KG1 (cell line): Measurements from ENCODE around the gene LCE3A.
"Not testable (repeated sequence)": the region's sequence is repeated elsewhere in the genome, so short reads cannot be mapped to it uniquely, and the experiment has no call there.

Experiments
- DNase-seq: peaks from one replicate; lab custom pipeline; 2025; lab: John Stamatoyannopoulos, UW

LCE3A gene, protein sequence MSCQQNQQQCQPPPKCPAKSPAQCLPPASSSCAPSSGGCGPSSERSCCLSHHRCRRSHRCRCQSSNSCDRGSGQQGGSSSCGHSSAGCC

DNA sequence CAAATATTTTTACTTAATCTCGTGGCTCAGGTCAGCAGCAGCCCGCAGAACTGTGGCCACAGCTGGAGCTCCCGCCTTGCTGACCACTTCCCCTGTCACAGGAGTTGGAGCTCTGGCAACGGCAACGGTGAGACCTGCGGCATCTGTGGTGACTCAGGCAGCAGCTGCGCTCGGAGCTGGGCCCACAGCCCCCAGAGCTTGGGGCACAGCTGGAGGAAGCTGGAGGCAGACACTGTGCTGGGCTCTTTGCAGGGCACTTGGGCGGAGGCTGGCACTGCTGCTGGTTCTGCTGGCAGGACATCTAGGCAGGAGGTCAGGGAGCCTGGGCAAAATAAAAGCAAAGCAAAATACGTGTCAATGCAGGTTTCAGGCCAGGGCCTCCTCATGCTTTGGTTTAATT lies at the start of gene LCE3A:
Gene LCE3A (minus strand): TSS at position 301 of the 400 bp plus-strand sequence. CDS start 0 bp downstream, at position 301.
- peak; percentile 52 for DNase-seq

DNA sequence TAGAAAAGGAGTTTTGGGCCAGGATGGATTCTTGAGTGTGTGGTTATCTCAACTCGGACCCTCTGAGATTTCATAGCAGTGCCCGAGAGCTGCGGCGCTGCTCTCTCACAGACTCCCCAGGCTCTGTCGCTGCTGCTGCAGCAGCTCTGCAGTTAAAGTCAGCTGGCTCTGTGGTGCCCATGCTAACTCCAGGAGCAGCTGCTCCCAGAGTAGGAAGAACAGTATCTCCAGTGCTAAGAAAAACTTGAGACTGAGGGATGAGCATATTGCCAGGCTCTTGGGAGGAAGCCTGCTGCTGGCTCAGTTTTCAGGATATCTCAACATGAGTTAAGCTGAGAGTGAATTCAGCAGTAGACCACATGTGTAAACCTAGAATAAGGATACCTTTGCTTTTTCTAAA lies 44.7 kb upstream of the LCE3A start:
- no peak for DNase-seq

DNA sequence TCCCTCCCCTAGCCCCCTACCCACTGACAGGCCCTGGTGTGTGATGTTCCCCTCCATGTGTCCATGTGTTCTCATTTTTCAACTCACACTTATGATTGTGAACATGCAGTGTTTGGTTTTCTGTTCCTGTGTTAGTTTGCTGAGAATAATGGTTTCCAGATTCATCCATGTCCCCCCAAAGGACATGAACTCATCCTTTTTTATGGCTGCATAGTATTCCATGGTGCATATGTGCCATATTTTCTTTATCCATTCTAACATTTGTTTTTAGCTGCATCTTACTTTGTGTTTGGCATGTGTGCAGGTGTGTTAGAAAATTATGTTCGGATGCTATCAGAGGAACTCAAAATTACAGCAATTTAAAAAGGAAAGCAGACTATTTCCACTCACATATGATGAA lies 43.3 kb upstream of the LCE3A start:
- not testable (repeated sequence) for DNase-seq

DNA sequence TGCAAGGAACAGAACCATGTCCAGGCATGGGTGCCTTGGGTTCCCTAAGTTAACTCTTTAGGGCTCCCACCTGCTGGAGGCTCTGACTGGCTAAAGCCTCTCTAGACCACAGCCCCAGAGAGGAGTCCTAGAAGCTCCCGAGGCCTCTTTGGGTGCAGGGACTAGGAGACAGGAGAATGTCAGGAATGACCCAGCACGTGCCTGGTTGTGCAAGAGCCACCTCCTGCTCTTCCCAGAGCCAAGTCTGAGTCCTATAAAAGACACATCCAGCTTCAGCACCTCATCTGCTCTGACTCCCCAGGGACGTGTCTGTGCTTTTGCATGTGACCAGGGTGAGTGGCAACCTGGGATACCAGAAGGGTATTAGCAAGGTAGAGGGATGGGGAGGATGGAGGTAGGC lies 40.2 kb upstream of the LCE3A start, which contains the start of gene LCE2D:
Gene LCE2D (plus strand): TSS at position 283 of the 400 bp plus-strand sequence. CDS start 726 bp downstream, outside the sequence.
- no peak for DNase-seq

DNA sequence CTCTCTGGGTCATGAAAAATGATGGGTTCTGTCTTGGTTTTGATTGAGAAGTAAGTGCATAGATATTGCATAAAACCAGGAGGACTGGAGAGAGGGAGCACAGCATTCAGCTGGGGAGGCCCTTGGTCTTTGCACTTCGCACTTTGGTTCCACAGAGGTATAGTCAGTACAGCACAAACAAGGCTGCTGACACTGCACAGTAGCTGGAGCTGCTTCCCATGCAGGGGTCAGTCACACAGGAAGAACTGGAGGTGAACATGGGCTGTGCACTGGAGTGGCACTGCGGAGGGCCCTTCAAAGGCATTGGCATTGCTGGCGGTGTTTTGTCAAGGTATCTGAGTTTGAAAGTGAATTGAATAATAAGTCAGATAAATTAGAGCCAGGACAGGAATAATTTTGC lies 35.7 kb upstream of the LCE3A start:
- no peak for DNase-seq

DNA sequence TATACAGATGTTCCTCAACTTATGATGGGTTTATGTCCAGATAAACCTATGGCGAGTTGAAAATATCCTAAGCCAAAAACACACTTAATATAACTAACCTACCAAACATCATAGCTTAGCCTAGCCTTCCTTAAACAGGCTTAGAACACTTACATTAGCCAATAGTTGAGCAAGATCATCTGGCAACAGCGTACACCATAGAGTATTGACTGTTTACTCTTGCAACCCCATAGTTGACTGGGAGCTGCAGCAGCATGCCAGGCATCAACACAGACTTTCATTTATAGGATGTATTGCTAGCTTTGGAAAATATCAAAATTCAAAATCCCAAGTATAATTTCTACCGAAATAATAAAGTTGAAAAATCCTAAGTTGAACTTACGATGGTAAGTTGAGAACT lies 34.8 kb upstream of the LCE3A start:
- no peak for DNase-seq

DNA sequence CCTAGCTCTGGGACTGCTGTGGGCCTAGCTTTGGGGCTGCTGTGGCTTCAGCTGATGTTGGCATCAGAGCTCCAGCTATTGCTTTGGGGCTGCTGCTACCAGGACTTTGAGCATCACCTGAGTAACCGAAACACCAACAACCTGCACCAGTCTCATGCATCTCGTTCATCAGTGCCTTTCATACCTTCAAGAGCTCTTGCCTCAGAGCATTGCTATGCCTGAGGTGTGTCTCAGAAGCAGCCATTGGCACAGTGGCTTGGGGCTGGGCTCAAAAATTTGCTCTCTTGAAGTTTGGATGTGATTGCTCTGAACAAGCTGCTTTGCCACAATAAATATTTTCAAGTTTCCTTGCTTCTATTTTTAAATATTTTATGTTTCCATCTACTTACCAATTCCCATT lies 33.6 kb upstream of the LCE3A start:
- no peak for DNase-seq

DNA sequence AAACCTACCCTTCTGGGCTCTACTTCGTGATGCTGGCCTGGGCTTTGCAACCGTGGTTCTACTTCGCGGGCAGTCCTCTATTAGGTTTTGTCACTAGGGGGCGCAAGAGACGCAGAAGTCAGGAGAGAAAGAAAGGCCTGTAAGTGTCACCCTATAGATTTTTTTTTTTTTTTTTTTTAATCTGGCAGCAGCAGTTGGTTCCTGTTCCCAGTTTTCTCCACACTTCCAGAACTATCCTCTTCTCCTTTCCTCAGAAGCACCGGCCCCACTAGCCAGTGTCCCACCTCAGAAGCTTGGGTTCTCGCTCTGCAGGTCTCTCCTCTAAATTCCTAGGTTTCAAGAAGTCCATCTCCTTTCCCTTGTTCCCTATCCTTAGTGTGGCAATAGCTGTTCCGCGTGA lies 31.2 kb upstream of the LCE3A start:
- DNase-seq, result peak; percentile 46

DNA sequence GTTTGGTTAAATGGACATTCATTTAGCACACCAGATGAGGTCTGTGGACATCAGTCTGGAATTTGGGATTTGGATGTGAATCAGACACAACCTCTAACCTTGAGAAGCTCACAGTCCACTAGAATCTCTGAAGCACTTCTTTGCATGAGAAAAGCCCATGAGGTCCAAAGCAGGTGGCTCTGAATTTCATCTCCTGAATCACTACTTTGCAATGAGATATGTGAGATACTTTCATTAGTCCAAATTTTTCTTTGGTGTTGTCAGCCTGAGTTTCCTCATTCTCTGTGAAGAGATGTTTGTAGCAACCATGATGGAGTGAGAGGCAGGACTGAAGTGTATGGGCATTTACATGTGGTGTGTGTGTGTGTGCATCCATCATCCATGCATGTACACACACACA lies 23.8 kb upstream of the LCE3A start:
- DNase-seq, result no peak

DNA sequence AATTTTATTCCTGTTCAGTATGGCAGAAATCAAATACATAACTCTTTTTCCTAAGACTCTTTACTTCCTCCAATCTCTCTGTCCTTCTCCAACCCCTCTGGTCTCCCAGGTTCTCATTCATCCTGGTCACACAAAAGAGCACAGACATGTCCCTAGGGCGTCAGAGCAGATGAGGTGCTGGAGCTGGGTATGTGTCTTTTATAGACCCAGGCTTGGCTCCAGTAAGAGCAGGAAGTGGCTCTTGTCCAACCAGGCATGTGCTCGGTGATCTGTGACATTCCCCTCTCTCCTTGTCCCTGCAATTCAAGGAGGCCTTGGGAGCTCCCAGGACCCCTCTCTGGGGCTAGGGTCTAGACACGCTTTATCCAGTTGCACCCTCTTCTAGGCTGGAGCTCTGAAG lies 22.2 kb upstream of the LCE3A start:
- DNase-seq, result no peak

DNA sequence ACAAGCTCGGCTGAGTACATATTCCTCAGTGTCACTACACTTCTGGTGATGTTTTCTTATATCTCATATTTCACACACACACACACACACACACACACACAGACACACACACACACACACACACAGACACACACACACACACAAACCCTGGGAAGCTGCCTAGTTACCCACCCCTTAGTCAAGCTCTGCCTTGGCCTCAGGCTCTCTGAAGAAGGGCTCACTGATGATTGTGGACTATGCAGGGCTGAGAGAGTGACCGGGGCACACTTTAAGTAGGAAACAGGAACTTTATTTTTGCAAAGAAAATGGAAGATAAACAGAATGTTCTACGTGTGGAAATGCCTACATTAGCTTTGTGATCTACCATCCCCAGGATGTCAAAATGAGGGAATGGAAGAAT lies 21.0 kb upstream of the LCE3A start:
- DNase-seq, result no peak

DNA sequence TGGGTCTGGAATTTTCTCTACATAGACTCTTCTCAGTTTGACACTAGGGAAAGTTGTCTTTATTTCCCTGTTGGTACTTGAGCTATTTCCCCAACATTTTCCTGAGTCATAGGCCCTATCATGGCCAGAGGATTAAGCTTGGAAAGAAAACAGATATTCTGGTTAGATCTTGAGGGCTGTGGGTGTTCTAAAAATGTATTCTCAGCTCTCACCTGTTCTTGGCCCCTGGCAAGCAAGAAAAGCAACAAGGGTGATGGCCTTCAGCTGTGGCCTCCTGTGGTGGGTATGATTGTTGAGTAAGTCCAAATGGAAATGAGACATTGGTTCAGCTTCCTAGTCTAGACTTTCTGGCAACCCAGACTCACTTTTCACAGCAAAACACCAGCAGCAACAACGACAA lies 17.4 kb upstream of the LCE3A start:
- no peak for DNase-seq

DNA sequence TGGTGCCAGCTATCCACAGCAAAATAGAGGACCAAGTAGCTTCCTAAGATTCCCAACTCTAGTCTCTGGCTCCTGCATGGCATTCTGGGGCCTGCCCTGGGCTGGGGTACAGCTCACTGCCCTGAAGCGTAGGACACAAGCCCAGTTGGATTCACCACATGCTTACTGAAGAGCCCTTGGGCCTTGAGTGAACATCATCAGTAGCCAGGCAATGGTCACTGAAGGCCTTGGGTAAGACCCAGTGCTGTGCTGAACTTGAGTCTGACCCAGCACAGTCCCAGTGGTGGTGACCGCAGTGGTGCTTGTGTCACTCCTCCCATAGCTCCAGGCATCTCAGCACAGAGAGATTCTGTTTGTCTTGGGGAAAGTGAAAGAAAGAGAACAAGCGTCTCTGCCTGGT lies 7.7 kb upstream of the LCE3A start:
- no peak for DNase-seq

DNA sequence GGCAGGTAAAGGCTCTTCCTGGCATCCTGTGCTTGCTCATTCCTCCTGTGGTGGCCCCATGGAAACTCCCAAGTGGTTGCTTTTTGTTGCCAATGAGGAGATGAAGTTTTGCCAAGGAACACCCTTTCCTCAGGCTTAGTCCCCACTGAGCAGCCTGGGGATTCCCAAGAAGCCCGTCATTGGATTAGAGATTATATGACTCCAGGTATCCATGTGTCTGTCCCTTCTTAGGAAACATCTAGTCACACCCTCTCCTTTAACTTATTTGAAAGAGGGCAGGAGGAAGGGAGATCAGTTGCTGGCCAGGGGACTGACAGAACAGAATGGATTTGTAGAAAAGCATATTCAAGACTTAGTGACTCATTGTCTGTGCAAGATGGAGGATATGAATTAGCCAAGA lies 3.8 kb upstream of the LCE3A start:
- DNase-seq, result no peak

DNA sequence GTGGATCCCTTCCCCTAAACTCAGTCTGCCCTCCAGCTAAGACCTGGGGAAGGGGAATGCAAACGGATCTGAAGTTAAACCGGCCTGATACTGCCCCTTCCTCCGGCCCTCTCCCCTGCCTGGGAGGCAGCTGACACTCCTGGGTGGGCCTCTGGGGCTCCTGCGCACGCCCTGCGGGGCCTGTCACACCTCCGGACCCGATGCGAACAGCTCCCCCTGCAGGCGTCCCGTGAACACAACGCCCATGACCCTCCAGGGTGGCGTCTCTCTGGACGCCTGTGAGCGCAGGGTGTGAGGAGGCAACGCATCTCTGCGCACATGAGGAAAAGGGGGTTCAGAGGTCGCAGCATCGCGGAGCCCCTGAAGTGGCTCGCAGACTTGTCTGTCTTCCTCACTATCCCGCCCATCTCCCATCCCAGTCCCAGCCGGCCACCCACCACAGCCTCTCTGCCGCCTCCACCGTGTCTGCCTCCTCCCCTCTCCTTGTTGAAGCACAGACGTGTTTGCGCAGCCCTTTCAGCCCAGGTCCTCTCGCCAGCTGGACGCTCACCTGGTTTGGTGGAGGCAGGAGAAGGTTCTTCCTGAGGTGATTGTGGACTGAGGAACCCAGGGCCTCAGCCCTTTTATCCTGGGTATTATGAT lies 421 bp upstream of the LCE3A start:
- DNase-seq, result no peak

DNA sequence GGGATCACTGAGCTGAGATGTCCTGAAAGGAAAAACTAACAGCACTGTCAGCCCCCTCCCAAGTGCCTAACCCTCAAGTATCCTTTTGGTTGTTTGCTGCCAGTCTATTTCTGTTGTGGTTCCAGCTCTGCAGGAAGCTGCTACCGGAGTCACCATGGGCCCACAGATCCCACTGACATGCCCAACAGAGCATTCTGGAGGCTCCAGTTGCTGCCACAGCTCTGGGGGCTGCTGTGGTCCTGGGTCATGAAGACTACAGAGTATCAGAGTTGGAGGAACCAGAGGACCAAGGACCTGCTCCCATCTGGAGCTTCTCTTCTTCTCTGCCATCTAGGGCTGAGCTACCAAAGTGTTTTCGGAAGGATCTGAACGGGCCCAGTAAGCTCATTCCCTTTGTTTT lies 910 bp downstream of the LCE3A start:
- DNase-seq, result no peak

DNA sequence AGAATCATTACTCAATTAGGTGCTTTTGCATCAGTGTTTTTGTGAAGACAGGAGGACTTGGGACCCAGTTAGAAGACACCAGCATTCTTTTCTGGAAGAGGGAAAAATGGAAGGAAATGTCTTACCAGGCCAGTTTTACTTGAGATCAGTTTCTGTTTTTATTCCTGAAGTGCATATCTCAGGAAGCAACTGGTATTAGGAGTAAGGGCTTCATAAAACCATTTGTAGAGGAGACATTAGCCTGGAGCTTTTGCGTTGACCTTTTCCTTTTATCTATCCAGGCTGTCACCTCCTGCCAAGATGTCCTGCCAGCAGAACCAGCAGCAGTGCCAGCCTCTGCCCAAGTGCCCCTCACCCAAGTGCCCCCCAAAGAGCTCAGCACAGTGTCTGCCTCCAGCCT lies 9.4 kb downstream of the LCE3A start, which contains the start of gene LCE3B:
Gene LCE3B (plus strand): TSS at position 301 of the 400 bp plus-strand sequence. CDS start 0 bp downstream, at position 301.
- no peak for DNase-seq

DNA sequence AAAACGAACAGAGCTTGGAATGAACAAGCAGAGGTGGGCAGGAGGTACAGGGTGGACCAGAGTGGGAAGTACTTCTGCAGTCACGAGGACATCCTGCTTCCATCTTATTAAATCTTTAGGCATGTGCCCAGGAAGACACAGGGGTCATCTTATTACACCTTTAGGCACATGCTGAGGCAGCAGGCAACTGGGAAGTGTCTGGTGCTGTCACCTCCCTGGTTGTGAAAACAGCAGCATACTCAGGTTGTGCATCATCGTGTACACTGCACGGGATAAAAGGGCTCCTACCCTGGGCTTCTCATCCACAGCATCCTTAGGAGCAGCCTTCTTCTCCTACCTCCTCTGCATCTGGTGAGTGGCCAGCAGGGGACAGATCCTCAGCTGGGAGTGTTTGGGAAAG lies 23.0 kb downstream of the LCE3A start, which contains the start of gene LCE3C:
Gene LCE3C (plus strand): TSS at position 301 of the 400 bp plus-strand sequence. CDS start 498 bp downstream, outside the sequence.
- no peak for DNase-seq

DNA sequence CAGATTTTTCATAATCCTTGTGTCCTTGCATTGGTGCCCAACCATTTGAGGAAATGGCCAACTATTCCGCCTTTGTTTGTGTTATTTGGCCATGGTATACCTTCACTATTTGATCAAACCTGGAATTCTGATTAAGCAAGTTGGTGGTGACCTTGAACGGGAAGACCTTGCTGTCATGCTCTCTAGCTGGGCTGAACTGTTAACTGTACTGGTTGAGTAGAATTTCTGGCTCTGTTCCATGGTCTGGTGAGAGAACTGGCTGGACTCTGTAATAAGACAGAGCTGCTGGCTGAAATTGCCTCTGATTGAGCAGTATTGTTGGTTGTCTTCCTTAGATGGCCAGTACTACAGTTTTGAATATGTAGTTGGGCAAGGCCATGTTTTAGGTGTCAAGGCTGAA lies 25.9 kb downstream of the LCE3A start:
- DNase-seq, result no peak

DNA sequence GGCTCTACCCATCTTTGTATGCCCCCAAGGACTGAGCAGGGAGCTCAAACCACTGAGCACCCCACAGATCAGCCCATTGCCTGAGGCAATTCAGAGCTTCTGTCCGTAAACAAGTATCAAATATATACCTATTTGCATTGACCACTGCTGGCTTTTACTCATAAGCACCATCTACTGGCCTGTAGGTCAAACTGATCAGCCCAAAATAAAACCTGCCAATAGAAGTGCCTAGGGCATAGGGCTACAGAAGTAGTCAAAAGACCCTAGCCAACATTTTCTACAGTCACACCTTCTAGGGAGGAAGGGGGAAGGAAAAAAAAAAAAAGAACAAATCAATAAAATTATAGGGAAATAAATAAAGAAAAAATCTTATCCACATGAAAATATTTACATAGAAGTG lies 37.3 kb downstream of the LCE3A start:
- no peak for DNase-seq

DNA sequence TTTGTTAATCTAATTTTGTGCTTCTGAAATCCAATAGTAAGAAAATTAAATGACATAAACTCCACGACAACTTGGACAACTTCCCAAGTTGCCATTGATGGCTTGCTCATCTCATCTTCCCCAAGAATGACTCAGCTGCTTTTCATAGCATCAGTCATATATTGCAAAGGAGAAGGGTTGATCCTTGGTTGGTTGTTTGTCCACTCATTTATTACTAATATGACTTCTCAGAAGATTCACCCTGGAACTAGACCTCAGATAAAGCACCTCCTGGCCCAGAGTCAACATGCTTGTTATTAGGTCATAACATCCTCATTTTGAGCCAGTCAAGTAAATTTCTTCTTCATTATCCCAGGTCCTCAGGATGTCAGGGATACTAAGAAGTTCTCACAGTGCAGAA lies 40.3 kb downstream of the LCE3A start:
- no peak for DNase-seq

DNA sequence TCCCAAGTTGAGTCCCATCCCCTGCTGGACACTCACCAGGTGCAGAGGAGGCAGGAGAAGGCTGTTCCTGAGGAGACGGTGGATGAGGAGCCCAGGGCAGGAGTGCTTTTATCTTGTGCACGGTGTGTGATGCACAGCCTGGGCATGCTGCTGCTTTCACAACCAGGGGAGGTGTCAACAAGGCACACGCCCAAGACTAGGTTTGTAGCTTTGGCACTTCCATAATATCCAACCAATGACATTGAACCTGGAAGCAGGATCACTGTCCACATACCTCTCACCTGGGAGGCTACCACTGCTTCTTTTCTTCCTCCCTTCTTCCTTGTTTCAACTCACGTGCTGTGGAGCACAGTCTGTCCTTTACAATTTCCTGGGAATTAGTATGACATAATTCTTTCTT lies 42.5 kb downstream of the LCE3A start, which contains the start of gene LCE3D:
Gene LCE3D (minus strand): TSS at position 84 of the 400 bp plus-strand sequence. CDS start 580 bp downstream, outside the sequence.
- no peak for DNase-seq

DNA sequence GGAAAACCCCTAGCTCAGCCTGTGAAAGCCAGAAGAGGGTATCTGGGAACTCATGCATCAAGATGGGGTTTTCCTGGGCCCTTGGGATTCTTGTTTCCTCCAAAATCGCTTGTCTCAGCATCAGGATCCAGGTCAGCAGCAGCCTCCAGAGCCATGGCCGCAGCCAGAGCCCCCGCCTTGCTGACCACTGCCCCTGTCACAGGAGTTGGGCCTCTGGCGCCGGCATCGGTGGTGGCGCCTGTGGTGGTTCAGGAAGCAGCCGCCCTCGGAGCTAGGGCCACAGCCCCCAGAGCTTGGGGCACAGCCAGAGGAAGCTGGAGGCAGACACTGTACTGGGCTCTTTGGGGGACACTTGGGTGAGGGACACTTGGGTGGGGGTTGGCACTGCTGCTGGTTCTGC lies 43.4 kb downstream of the LCE3A start:
- DNase-seq, result not testable (repeated sequence)

DNA sequence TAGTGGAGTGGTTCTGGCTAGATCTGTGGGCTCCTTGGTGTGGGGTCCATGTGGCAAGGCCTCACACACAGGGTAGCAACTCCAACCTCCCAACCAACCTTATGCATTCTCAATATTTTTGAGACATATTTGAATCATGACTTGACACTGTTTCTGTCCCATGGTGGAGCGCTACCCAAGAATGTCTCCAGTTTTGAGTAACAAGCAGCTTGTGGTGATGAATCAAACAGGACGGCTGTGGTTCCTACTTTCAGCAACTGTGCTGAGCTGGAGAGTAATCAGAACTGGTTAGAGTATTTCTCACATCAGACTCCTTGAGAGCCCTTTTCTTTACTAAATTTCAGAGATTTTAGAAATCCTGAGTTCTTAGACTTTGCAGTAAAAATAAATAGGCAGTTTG lies 45.7 kb downstream of the LCE3A start:
- no peak for DNase-seq
